Fibroblast of the aortic adventitia (primary cell): ENCODE data around the gene WWC1. TPM values are rescaled to one million over a fixed set of nuclear protein-coding genes. Genes with fewer than 3 reads are reported as not detected.

Source experiments
- DNase-seq: peaks from one replicate; pipeline ENCODE4 v3.0.0-alpha.2; 2010; ENCODE audit warnings: low read depth
- H3K4me3 ChIP-seq: 2 replicates; pipeline ENCODE4 v1.5.1; 2011; ENCODE audit warnings: low read depth, mild to moderate bottlenecking, control low read depth, low read length, moderate library complexity
- total RNA-seq: library from RNA; depleted of rRNA; stranded (reverse); fragments of >200 nt; gene quantifications from 2 replicates; pipeline ENCODE4 v1.2.3, GENCODE V29; 2012; ENCODE audit warnings: low replicate concordance
- TF ChIP-seq, protein P1 (sequence below): IDR thresholded peaks from 2 replicates; pipeline ENCODE4 v1.5.1; 2011; ENCODE audit warnings: mild to moderate bottlenecking, low read length, control low read depth, inconsistent platforms; ENCODE audit not compliant: insufficient read depth

Gene WWC1
- total RNA-seq, 1 donor = 0.45 TPM

DNA sequence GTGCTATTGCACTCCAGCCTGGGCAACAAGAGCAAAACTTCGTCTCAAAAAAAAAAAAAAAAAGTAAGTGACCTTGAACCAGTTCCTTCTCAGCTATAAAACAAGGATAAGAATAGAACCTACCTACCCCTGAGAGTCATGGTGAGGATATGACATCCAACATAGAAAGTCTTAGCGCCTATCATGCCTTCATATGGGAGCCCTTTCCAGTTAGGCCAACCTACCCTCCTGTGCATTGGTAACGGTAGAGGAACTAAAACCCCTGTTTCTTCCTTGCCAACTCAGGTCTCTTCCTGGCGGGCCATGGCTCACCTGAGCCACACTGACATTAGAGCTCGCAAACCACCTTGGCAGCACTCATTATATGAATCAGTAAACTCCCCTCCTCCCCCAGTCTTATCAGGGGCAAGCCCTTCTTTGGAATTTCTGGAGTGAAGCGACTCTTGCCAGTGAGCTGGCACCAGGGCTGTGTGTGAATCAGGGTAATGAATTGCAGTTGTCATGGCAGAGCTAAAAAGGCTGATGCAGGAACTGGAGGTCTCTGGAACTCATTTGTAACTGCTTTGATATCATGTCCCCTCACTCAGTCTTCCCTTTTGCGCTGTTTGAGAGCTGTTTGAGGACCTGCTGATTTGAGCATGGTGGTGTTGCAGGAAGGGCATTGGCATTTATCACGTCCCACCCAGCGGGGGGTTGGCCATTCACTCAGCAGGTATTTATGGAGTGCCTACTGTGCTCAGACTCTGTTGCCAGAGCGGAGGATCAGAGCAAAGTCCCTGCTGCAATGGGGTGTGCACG, 10.3 kb downstream of the WWC1 start:
- peak; percentile 12 for DNase-seq
- TF ChIP-seq, protein P1, sequence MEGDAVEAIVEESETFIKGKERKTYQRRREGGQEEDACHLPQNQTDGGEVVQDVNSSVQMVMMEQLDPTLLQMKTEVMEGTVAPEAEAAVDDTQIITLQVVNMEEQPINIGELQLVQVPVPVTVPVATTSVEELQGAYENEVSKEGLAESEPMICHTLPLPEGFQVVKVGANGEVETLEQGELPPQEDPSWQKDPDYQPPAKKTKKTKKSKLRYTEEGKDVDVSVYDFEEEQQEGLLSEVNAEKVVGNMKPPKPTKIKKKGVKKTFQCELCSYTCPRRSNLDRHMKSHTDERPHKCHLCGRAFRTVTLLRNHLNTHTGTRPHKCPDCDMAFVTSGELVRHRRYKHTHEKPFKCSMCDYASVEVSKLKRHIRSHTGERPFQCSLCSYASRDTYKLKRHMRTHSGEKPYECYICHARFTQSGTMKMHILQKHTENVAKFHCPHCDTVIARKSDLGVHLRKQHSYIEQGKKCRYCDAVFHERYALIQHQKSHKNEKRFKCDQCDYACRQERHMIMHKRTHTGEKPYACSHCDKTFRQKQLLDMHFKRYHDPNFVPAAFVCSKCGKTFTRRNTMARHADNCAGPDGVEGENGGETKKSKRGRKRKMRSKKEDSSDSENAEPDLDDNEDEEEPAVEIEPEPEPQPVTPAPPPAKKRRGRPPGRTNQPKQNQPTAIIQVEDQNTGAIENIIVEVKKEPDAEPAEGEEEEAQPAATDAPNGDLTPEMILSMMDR = no peak
- H3K4me3 ChIP-seq = no peak overlapping the region

DNA sequence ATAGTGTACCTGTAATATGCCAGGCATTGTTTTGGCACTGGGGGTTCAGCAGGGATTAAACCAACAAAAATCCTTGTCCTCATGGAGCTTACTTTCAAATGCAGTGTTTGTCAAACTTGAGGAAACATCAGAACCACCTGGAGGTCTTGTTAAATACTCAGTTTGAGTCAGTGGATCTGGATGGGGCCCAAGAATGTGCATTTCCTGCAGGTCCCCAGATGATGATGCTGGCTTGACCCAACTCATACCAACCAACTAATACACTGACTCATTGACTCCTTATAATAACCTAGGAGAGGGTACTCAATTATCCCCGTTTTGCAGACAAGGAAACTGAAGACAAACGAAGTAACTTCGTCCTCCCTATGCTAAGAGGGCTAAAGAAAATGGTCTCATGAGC, 11.3 kb downstream of the WWC1 start:
- no peak overlapping the region for H3K4me3 ChIP-seq
- peak; percentile 24 for DNase-seq
- TF ChIP-seq, protein P1 = no peak

DNA sequence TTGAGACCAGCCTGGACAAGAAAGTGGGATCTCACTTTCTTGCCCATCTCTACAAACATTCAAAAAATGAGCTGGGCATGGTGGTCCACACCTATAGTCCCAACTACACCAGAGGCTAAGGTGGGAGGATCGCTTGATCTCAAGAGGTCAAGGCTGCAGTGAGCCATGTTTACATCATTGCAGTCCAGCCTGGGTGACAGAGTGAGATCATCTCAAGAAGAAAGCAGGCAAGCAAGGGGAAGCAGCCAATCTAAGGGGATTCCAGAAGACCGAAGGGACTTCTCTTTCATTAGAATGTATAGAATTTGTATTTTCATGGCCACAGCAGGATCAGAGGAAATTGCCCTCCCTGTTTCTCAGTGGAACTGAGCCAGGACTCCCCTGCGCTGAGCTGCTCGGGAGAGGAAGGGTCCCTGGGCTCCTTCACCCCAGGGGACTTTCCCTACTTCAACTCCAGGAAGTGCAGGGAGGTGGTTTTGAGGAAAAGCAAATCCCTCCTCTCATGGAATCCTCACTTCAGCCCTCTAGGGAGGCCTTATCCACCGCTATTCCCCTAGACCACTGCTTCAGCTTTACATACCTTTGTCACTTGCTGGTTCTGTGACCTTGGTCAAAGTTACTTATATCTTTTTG, 12.1 kb downstream of the WWC1 start:
- no peak for DNase-seq
- H3K4me3 ChIP-seq = no peak overlapping the region
- TF ChIP-seq, protein P1 = no peak

DNA sequence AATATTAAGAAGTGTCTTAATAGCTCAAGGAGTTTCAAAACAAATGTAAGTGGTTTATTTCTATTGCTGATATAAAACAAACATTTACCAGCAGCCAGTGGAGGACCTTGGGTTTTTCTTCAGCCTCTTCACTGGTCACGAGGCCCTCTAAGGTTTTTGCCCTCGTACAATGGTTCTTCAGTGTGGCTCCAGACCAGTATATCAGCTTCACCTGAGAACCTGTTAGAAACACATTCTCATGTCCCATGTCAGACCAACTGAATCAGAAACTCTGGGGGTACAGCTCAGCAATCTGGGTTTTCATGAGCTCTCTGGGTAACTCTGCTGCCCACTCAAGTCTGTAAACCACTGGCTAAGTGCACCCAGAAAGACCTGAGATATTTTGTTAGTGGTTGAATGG, 12.9 kb downstream of the WWC1 start:
- no peak overlapping the region for H3K4me3 ChIP-seq
- TF ChIP-seq, protein P1 = no peak
- DNase-seq = no peak

DNA sequence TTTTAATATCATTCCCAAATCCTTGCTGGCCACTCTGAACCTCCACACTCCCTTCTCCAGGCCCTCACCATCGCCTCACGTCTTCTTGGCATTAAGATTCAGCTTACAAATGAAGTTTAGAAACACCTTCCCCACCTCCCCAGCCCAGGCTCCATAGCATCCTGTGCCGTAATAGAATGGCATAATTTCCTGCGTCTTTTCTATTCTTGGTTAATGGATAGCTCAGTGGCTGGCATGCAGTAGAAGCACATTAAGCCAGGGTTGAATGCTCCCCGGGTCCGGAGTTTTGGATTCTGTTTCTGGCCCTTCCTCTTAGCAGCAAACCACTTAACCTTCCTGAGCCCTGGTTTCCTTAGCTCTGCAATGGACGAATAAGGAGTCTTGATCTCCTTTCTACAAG, 13.8 kb downstream of the WWC1 start:
- H3K4me3 ChIP-seq = no peak overlapping the region
- TF ChIP-seq, protein P1 = no peak
- no peak for DNase-seq

DNA sequence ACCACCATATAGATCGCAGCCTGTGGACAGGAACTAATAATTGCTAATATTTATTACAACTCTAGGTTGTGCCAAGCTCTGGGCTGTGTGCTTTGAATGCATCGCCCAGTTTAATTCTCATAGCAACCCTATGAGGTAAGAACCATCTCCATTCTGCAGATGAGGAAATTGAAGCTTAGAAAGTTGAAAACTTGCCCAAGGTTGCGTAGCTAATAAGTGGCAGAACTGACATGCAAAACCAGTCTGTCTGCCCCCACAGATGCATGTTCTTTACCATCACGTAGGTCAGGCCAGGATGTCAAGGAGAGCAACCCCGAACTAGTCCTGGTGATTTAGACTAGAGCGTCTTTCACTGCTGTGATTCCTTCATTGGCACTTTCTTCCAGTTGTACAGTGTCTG, 15.6 kb downstream of the WWC1 start:
- DNase-seq = no peak
- TF ChIP-seq, protein P1 = no peak
- no peak overlapping the region for H3K4me3 ChIP-seq
